Measurements from ENCODE around the gene FNBP1L.

FNBP1L gene

DNA sequence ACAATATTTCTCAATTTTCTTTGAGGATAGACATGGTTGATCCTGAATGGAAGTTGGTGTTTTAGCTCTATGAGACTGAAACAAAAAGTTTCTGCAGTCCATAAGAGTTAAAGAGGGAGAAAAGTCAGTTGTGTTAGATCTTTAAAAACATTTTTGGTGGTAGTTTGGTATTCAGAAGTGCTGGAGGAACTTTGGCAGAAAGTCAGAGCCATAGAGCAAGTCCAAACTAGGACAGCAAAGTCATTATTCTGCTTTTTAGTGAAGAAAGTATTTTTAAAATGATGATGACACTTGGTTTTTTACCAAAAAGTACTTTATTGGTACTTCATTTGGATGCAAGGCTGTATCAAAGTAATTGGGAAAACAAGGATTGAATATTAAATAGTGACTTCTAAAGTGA, 41.8 kb downstream of the FNBP1L start:
- Histone ChIP-seq H3K36me3 (ENCODE audit: control insufficient read depth, insufficient read depth, low read length) (no peaks in the 10 kb centered on the region), H3K79me2 (peaks cover 3% of the 10 kb centered on the region), H3K27ac (no peak overlapping the region), H3K4me2 (ENCODE audit: low read length) (no peak overlapping the region), H2AFZ (no peak overlapping the region), H3K4me3 (ENCODE audit: low read depth, low read length) (no peak overlapping the region), H3K4me1 (no peaks in the 10 kb centered on the region), H3K9ac (no peak overlapping the region), H3K27me3 (ENCODE audit: control insufficient read depth, insufficient read depth, low read length) (no peaks in the 10 kb centered on the region), H3K9me3 (ENCODE audit: control insufficient read depth, low read length) (no peaks in the 10 kb centered on the region)
- TF ChIP-seq CTCF (IDR thresholded peaks at IDR 0.05), result no peak

GRCh38 chr1:93490357-93490756, 42.4 kb downstream of the FNBP1L start:
- Histone ChIP-seq H3K9me3 (ENCODE audit: control insufficient read depth, low read length) (no peaks in the 10 kb centered on the region), H3K79me2 (peaks cover 3% of the 10 kb centered on the region), H3K4me2 (ENCODE audit: low read length) (no peak overlapping the region), H3K27ac (no peak overlapping the region), H3K9ac (no peak overlapping the region), H3K4me1 (no peaks in the 10 kb centered on the region), H3K36me3 (ENCODE audit: control insufficient read depth, insufficient read depth, low read length) (no peaks in the 10 kb centered on the region), H2AFZ (no peak overlapping the region), H3K4me3 (ENCODE audit: low read depth, low read length) (no peak overlapping the region), H3K27me3 (ENCODE audit: control insufficient read depth, insufficient read depth, low read length) (no peaks in the 10 kb centered on the region)
- TF ChIP-seq CTCF (IDR thresholded peaks at IDR 0.05), result no peak

- Histone ChIP-seq H3K79me2 (peaks cover 6% of the 10 kb centered on the region), H3K4me1 (no peaks in the 10 kb centered on the region), H3K4me3 (ENCODE audit: low read depth, low read length) (no peak overlapping the region), H3K4me2 (ENCODE audit: low read length) (no peak overlapping the region), H3K9me3 (ENCODE audit: control insufficient read depth, low read length) (no peaks in the 10 kb centered on the region), H3K9ac (no peak overlapping the region), H2AFZ (no peak overlapping the region), H3K27ac (no peak overlapping the region), H3K36me3 (ENCODE audit: control insufficient read depth, insufficient read depth, low read length) (no peaks in the 10 kb centered on the region), H3K27me3 (ENCODE audit: control insufficient read depth, insufficient read depth, low read length) (no peaks in the 10 kb centered on the region)
- no peak for TF ChIP-seq CTCF (IDR thresholded peaks at IDR 0.05)
Observed at GRCh38 chr1:93495911-93496310, 48.0 kb downstream of the FNBP1L start.

GRCh38 chr1:93496520-93496919, 48.6 kb downstream of the FNBP1L start:
- no peak overlapping the region for H3K27ac ChIP-seq
- no peaks in the 10 kb centered on the region for H3K9me3 ChIP-seq (ENCODE audit: control insufficient read depth, low read length)
- no peaks in the 10 kb centered on the region for H3K4me1 ChIP-seq
- TF ChIP-seq CTCF (IDR thresholded peaks at IDR 0.05), result no peak
- no peak overlapping the region for H3K4me3 ChIP-seq (ENCODE audit: low read depth, low read length)
- H3K4me2 ChIP-seq (ENCODE audit: low read length), result no peak overlapping the region
- no peak overlapping the region for H2AFZ ChIP-seq
- H3K79me2 ChIP-seq, result peaks cover 4% of the 10 kb centered on the region
- no peaks in the 10 kb centered on the region for H3K27me3 ChIP-seq (ENCODE audit: control insufficient read depth, insufficient read depth, low read length)
- H3K36me3 ChIP-seq (ENCODE audit: control insufficient read depth, insufficient read depth, low read length), result no peaks in the 10 kb centered on the region
- H3K9ac ChIP-seq, result no peak overlapping the region

GRCh38 chr1:93499075-93499474, 51.2 kb downstream of the FNBP1L start:
- Histone ChIP-seq H3K9me3 (ENCODE audit: control insufficient read depth, low read length) (no peaks in the 10 kb centered on the region), H2AFZ (no peak overlapping the region)
- no peak for TF ChIP-seq CTCF (IDR thresholded peaks at IDR 0.05)

More at GRCh38 chr1:93499075-93499474, 51.2 kb downstream of the FNBP1L start:
- peaks cover 4% of the 10 kb centered on the region for H3K79me2 ChIP-seq
- peaks cover 4% of the 10 kb centered on the region for H3K4me1 ChIP-seq
- H3K27ac ChIP-seq, result no peak overlapping the region
- H3K36me3 ChIP-seq (ENCODE audit: control insufficient read depth, insufficient read depth, low read length), result no peaks in the 10 kb centered on the region
- H3K9ac ChIP-seq, result no peak overlapping the region
- H3K4me2 ChIP-seq (ENCODE audit: low read length), result no peak overlapping the region
- no peak overlapping the region for H3K4me3 ChIP-seq (ENCODE audit: low read depth, low read length)
- H3K27me3 ChIP-seq (ENCODE audit: control insufficient read depth, insufficient read depth, low read length), result no peaks in the 10 kb centered on the region

Measured in parathyroid adenoma (tissue), 2 donors.